Endothelial cell of umbilical vein (primary cell): ENCODE measurements around the gene OR7C1.

ENCODE experiments used
- EZH2 ChIP-seq: IDR thresholded peaks from 2 replicates; pipeline ENCODE4 v1.6.1; 2012; ENCODE audit warnings: borderline replicate concordance, low read depth, mild to moderate bottlenecking, moderate library complexity, low read length, inconsistent platforms; ENCODE audit not compliant: severe bottlenecking
- POLR2A ChIP-seq: IDR thresholded peaks from 2 replicates; pipeline ENCODE4 v1.6.1; 2012; ENCODE audit warnings: low read depth, mild to moderate bottlenecking, control low read depth, low read length

DNA sequence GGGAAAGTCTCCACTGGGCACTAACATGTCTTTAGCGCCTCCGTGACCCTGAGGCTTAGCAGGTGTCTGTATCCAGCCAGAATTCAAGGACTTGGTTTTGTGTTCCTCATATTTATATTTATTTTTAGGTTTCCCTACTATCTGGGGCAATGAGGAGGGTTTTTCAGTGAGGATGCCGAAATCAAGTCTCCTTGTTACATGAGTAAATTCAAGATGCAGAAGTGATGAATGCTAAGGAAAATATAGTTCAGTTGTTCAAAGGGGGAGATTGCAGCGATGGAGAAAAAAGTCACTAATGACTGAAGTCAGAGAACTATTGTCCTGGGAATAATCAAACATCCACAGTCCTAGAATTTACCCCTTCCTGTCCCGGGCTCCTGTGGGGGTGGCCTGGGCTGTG lies 55.8 kb downstream of the OR7C1 start:
- TF ChIP-seq EZH2 (no peak), POLR2A (no peak)
